ENCODE measurements around the gene GLYATL1B.
"Not testable (repeated sequence)": the region's sequence is repeated elsewhere in the genome, so short reads cannot be mapped to it uniquely, and the experiment has no call there.

Gene GLYATL1B

DNA sequence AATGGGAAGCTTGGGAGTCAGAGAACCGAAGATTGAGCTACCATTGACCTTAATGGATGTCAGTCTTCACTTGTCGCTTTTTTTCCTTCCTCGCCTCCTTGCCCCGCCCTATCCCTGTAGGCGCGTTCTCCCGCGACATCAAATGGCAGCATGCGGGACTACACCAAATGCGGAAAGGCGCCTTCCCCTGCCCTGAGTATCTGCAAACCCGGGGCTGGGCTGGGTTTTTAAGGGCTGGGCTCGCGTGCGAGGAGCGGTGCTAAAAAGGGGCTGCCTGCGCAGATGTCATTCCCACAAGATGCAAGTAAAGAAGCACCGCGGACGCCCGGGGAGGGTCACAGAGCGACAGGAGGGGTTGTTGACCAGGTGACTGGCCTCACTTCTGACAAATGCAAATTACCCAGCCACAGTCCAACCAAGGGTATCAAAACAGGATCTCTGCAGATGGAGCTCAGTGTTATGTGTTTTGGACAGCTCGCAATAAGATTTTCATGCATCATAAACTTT, 16.2 kb downstream of the GLYATL1B start:
- TF ChIP-seq GLIS3 (CRISPR knock-in tag; IDR thresholded peaks at IDR 0.05) (no peak), ISL1 (CRISPR knock-in tag; IDR thresholded peaks at IDR 0.05) (no peak), ZFP30 (CRISPR knock-in tag; IDR thresholded peaks at IDR 0.05) (no peak), PPARA (CRISPR knock-in tag; IDR thresholded peaks at IDR 0.05; ENCODE audit: borderline replicate concordance) (no peak), ZNF8 (CRISPR knock-in tag; IDR thresholded peaks at IDR 0.05) (no peak), TCF4 (CRISPR knock-in tag; IDR thresholded peaks at IDR 0.05; ENCODE audit: borderline replicate concordance) (no peak), BACH2 (CRISPR knock-in tag; IDR thresholded peaks at IDR 0.05; ENCODE audit: borderline replicate concordance) (no peak), SNAI2 (CRISPR knock-in tag; IDR thresholded peaks at IDR 0.05) (no peak), ZC3H10 (CRISPR knock-in tag; IDR thresholded peaks at IDR 0.05) (no peak), OSR1 (CRISPR knock-in tag; IDR thresholded peaks at IDR 0.05) (no peak), ARNTL (CRISPR knock-in tag; IDR thresholded peaks at IDR 0.05; ENCODE audit: borderline replicate concordance, low read depth) (no peak), TOX (CRISPR knock-in tag; IDR thresholded peaks at IDR 0.05; ENCODE audit: borderline replicate concordance) (no peak), ZNF70 (CRISPR knock-in tag; IDR thresholded peaks at IDR 0.05) (no peak)
- TF ChIP-seq, protein P1, sequence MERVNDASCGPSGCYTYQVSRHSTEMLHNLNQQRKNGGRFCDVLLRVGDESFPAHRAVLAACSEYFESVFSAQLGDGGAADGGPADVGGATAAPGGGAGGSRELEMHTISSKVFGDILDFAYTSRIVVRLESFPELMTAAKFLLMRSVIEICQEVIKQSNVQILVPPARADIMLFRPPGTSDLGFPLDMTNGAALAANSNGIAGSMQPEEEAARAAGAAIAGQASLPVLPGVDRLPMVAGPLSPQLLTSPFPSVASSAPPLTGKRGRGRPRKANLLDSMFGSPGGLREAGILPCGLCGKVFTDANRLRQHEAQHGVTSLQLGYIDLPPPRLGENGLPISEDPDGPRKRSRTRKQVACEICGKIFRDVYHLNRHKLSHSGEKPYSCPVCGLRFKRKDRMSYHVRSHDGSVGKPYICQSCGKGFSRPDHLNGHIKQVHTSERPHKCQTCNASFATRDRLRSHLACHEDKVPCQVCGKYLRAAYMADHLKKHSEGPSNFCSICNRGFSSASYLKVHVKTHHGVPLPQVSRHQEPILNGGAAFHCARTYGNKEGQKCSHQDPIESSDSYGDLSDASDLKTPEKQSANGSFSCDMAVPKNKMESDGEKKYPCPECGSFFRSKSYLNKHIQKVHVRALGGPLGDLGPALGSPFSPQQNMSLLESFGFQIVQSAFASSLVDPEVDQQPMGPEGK (CRISPR knock-in tag; IDR thresholded peaks at IDR 0.05; ENCODE audit: borderline replicate concordance) = no peak
- TF ChIP-seq, protein P2, sequence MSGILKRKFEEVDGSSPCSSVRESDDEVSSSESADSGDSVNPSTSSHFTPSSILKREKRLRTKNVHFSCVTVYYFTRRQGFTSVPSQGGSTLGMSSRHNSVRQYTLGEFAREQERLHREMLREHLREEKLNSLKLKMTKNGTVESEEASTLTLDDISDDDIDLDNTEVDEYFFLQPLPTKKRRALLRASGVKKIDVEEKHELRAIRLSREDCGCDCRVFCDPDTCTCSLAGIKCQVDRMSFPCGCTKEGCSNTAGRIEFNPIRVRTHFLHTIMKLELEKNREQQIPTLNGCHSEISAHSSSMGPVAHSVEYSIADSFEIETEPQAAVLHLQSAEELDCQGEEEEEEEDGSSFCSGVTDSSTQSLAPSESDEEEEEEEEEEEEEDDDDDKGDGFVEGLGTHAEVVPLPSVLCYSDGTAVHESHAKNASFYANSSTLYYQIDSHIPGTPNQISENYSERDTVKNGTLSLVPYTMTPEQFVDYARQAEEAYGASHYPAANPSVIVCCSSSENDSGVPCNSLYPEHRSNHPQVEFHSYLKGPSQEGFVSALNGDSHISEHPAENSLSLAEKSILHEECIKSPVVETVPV (CRISPR knock-in tag; IDR thresholded peaks at IDR 0.05) = no peak
- TF ChIP-seq, protein P3, sequence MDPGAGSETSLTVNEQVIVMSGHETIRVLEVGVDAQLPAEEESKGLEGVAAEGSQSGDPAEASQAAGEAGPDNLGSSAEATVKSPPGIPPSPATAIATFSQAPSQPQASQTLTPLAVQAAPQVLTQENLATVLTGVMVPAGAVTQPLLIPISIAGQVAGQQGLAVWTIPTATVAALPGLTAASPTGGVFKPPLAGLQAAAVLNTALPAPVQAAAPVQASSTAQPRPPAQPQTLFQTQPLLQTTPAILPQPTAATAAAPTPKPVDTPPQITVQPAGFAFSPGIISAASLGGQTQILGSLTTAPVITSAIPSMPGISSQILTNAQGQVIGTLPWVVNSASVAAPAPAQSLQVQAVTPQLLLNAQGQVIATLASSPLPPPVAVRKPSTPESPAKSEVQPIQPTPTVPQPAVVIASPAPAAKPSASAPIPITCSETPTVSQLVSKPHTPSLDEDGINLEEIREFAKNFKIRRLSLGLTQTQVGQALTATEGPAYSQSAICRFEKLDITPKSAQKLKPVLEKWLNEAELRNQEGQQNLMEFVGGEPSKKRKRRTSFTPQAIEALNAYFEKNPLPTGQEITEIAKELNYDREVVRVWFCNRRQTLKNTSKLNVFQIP (CRISPR knock-in tag; IDR thresholded peaks at IDR 0.05; ENCODE audit: borderline replicate concordance, low read depth) = no peak
- TF ChIP-seq, protein P4, sequence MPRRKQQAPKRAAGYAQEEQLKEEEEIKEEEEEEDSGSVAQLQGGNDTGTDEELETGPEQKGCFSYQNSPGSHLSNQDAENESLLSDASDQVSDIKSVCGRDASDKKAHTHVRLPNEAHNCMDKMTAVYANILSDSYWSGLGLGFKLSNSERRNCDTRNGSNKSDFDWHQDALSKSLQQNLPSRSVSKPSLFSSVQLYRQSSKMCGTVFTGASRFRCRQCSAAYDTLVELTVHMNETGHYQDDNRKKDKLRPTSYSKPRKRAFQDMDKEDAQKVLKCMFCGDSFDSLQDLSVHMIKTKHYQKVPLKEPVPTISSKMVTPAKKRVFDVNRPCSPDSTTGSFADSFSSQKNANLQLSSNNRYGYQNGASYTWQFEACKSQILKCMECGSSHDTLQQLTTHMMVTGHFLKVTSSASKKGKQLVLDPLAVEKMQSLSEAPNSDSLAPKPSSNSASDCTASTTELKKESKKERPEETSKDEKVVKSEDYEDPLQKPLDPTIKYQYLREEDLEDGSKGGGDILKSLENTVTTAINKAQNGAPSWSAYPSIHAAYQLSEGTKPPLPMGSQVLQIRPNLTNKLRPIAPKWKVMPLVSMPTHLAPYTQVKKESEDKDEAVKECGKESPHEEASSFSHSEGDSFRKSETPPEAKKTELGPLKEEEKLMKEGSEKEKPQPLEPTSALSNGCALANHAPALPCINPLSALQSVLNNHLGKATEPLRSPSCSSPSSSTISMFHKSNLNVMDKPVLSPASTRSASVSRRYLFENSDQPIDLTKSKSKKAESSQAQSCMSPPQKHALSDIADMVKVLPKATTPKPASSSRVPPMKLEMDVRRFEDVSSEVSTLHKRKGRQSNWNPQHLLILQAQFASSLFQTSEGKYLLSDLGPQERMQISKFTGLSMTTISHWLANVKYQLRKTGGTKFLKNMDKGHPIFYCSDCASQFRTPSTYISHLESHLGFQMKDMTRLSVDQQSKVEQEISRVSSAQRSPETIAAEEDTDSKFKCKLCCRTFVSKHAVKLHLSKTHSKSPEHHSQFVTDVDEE (CRISPR knock-in tag; IDR thresholded peaks at IDR 0.05) = no peak
- TF ChIP-seq, protein P5, sequence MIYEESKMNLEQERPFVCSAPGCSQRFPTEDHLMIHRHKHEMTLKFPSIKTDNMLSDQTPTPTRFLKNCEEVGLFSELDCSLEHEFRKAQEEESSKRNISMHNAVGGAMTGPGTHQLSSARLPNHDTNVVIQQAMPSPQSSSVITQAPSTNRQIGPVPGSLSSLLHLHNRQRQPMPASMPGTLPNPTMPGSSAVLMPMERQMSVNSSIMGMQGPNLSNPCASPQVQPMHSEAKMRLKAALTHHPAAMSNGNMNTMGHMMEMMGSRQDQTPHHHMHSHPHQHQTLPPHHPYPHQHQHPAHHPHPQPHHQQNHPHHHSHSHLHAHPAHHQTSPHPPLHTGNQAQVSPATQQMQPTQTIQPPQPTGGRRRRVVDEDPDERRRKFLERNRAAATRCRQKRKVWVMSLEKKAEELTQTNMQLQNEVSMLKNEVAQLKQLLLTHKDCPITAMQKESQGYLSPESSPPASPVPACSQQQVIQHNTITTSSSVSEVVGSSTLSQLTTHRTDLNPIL (CRISPR knock-in tag; IDR thresholded peaks at IDR 0.05; ENCODE audit: low read depth) = no peak
- ATAC-seq = no peak

DNA sequence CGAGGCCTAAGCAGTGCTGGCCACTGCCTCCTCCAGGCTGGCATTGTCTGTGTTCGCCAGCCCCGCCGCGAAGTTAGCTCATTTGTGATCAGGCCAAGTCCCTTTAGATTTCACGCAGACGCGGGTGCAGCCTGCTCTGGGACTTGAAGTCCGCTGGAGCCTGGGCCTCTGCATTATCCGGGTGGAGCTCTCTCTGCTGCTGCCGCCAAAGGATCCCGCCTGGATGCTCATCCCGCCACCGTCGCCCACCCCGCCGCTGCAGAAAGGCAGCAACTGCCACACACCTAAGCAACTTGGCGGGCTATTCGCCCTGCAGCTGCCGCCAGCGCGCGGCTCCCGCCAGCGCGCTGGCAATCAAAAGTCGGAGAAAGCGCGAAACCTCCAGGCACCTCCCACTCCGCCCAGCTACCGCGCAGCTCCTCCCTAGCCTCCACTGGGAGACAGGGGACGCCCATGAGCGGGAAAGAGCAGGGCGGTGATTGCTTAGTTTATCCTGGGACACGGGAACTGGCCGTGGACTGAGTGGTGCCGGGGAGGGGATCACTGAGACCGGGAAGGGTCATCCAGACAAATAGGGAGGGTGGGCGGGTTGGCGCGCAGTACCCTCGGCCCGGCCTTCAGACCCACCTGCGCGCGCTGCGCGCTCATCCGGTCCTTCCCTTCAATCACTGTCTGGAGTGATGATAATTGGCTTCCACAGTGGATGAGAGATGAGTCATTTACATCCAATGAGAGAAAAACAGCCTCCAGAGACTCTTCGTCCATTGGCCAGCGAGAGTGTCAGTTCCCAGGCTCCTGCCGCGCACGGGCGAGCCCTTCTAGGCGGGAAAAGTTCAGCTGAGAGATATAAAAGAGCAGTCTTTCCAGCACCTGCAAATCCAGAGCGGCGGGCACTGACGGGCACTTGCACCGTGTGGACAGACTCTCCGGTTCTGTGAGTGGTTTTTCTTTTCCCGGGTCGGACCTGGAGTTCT, 20.5 kb downstream of the GLYATL1B start, which contains the start of gene FAM111B:
TSS of gene FAM111B (plus strand) at position 875 of the 974 bp plus-strand sequence. CDS start 2,389 bp downstream, outside the sequence.
- TF ChIP-seq, protein P4 (CRISPR knock-in tag; IDR thresholded peaks at IDR 0.05) = 0 out of 2 replicates have a peak, but pooled peaks have one; percentile 43
- TF ChIP-seq ESRRG (CRISPR knock-in tag; IDR thresholded peaks at IDR 0.05) = no peak
- peak; percentile 98 for ATAC-seq

DNA sequence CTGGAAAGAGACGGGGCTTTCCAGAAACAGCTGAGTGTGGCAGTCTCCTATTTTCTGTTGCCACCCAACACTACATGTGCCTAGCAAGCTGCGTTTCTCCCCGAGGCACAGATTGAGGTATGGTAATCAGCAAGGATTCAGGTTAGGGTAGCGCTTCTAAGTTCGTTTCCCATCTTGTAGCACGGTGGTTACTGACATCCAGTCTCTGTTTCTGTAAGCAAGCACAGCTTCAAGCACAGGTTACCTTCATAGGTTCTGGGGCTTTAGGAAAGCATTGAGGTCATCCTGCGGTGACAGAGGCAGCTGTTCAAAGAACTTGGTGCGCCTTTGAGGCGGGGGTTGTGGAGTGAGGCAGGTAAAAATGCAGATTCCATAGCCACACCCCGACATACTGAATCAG, 21.6 kb downstream of the GLYATL1B start:
- not testable (repeated sequence) for ATAC-seq

Measured in SK-N-SH treated with all-trans-retinoic acid at 6 μM for 48 hours (cell line).